ENCODE data around the gene STX10.
A peak's percentile ranks its signal among the peaks of the same experiment; 100 is the strongest.
"Not testable (repeated sequence)": the region's sequence is repeated elsewhere in the genome, so short reads cannot be mapped to it uniquely, and the experiment has no call there.

STX10 gene, protein sequence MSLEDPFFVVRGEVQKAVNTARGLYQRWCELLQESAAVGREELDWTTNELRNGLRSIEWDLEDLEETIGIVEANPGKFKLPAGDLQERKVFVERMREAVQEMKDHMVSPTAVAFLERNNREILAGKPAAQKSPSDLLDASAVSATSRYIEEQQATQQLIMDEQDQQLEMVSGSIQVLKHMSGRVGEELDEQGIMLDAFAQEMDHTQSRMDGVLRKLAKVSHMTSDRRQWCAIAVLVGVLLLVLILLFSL

DNA sequence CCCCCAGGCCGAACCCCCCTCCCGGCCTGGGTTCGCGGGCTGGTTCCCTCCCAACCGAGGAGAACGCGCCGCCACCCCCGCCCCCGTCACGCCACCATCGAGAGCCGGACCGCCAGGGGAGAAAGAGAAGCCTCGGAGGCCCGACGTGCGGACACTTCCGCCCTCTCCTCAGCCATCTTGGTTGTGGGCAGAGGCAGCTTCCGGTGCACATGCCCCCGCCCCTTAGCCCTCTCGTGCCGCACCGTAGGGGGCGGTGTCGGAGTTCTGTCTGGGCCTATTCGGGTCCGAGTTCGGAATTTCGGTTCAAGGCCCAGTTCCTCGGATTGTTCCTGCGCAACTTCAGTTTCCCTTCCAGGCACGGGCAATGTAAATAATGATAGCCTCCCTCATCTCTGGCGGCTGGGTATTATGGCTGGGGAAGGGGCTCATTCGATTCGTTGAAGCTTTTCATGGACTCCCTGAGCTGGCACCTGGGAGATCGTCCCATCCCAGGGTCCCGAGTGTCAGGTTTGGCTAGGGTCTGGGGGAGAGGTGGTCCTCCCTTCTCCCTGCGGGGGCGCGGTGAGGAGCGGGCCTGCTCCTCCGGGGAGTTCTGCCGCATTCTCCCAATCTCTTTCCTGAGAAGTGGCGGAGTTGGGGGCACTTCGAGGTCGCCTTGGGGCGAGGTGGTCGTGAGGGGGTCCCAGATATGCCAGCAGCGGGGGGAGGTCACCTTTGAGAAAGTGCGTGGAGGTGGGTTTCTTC lies at the start of gene STX10, which contains the start of gene IER2:
Gene STX10, minus strand, starts transcription at position 189 of the 744 bp plus-strand sequence. CDS start 202 bp downstream, outside the sequence.
Gene IER2, plus strand, starts transcription at position 225 of the 744 bp plus-strand sequence. CDS start 2,776 bp downstream, outside the sequence.
- peak; percentile 94 for DNase-seq
- ATAC-seq = peak; percentile 48

GRCh38 chr19:13198634-13199033 lies 48.5 kb upstream of the STX10 start:
- no peak for ATAC-seq
- no peak for DNase-seq

DNA sequence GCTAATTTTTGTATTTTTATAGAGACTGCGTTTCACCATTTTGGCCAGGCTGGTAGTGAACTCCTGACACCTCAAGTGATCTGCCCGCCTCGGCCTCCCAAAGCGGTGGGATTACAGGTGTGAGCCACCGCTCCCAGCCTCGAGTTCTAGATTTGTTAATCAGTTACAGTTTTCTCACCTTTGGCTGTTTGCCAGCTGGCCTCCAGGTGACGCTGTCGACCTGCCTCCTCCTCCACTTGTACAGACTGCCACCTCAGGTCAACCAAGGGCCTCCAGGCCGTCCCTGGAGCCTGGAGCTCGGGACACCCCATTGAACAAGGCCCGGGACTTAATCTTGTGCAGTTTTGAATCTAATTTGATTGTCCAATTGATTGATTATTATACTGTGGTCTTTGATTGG lies 45.5 kb upstream of the STX10 start:
- DNase-seq = peak; percentile 60
- ATAC-seq = peak; percentile 47

DNA sequence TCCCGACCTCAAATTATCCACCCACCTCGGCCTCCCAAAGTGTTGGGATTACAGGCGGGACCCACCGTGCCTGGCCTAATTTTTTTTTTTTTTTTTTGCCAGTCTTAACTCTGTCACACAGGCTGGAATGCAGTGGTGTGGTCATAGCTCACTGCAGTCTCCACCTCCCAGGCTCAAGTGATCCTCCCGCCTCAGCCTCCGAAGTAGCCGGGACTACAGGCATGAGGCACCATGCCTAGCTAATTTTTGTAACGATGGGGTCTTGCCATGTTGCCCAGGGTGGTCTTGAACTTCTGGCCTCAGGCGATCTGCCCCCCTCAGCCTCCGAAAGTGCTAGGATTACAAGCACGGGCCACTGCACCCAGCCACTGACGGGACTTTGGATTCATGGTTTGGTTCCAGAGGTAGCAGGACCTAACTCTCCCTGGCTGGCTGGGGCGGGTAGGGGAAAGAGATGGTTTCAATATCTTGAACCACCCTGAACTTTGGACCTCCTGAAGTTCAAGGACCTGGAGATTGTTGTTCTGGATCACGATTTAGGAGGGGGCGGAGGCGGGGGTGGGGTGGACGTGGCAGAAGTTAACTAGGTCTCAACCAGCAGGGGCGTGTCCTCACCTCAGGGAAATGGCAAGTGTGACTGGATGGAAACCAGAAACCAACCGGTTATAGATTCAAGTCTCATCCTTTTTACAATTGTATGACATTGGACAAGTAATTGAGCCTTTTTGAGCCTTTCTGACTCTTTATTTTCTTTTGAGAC lies 40.8 kb upstream of the STX10 start:
- DNase-seq (peak; percentile 65), ATAC-seq (peak; percentile 73)

- no peak for ATAC-seq
- no peak for DNase-seq
These were observed 39.4 kb upstream of the STX10 start for GRCh38 chr19:13189600-13189999.

DNA sequence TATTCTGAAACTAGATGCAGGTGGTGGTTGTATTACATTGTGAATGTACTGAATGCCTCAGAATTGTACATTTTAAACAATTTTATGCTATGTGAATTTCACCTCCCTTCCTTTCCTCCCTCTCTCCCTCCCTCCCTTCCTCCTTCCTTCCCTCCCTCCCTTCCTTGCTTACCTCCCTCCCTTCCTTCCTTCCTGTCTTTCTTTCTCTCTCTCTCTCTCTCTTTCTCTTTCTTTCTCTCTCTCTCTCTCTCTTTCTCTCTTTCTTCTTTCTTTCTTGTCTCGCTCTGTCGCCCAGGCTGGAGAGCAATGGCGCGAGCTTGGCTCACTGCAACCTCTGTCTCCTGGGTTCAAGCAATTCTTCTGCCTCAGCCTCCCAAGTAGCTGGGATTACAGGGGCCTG lies 37.2 kb upstream of the STX10 start:
- ATAC-seq = no peak
- no peak for DNase-seq

GRCh38 chr19:13186688-13187087 lies 36.5 kb upstream of the STX10 start:
- not testable (repeated sequence) for ATAC-seq, DNase-seq

DNA sequence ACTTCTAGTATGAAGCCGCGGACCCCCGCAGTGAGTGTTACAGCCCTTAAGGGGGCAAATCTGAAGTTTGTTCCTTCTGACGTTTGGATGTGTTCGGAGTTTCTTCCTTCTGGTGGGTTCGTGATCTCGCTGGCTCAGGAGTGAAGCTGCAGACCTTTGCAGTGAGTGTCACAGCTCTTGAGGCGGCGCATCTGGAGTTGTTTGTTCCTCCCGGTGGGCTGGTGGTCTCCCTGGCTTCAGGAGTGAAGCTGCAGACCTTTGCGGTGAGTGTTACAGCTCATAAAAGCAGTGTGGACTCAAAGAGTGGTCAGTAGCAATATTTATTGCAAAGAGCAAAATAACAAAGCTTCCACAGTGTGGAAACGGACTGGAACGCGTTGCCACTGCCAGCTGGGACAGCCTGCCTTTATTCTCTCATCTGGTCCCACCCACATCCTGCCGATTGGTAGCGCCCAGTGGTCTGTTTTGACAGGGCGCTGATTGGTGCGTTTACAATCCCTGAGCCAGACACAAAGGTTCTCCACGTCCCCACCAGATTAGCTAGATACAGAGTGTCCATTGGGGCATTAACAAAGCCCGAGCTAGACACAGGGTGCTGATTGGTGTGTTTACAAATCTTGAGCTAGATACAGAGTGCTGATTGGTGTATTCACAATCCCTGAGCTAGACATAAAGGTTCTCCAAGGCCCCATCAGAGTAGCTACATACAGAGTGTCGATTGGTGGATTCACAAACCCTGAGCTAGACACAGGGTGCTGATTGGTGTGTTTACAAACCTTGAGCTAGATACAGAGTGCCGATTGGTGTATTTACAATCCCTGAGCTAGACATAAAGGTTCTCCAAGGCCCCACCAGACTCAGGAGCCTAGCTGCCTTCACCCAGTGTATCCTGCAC lies 35.8 kb upstream of the STX10 start:
- ATAC-seq, DNase-seq: not testable (repeated sequence)

DNA sequence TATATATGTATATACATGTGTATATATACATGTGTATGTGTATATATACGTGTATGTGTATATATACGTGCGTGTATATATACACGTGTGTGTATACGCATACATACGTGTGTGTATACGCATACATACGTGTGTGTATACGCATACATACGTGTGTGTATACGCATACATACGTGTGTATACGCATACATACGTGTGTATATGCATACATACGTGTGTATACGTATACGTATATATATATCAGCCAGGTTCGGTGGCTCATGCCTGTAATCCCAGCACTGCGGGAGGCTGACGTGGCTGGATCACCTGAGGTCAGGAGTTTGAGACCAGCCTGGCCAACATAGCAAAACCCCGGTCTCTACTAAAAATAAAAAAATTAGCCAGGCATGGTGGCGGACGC lies 34.8 kb upstream of the STX10 start:
- not testable (repeated sequence) for ATAC-seq, DNase-seq

DNA sequence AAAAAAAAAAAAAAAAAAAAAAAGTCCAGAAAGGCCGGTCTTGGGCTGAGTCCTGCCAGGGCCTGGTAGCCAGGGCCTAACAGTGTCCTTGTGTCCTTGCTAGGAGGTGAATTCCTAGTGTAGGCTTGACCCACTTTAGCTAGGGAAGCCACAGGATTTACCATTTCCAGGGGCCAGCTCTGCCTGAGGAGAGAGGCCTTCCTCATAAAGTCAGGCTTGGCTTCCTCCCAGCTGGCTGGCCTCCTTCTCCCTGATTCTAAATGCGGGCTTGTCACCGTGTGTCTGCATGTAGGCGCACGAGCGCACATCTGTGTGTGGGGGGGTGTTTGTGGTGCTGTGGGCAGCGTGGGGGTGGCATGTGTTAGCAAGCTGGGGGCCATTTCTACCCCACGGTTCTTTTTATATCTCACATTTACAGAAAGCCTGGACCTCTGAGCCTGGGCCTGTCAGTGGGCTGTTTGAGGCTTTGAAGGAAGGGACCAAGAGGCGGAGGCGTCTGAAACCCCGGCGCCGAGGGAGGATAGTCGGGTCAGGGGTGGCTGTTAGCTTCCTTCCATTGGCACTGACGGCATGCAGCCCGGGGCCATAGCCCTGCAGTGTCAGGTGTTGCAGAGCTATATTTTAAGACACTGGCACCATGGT lies 31.7 kb upstream of the STX10 start:
- DNase-seq (peak; percentile 65), ATAC-seq (peak; percentile 85)

DNA sequence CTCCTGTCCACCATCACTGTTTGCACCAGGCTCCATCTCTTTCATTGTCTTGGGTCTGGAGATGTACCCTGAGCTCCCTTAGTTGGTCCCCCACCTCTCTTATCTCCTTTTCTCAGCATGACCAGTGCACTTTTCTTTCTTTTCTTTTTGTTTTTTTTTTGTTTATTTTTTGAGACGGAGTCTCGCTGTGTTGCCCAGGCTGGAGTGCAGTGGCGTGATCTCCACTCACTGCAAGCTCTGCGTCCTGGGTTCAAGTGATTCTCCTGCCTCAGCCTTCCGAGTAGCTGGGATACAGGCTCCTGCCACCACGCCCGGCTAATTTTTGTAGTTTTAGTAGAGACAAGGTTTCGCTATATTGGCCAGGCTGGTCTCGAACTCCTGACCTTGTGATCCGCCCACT lies 28.1 kb upstream of the STX10 start:
- ATAC-seq, DNase-seq: not testable (repeated sequence)

DNA sequence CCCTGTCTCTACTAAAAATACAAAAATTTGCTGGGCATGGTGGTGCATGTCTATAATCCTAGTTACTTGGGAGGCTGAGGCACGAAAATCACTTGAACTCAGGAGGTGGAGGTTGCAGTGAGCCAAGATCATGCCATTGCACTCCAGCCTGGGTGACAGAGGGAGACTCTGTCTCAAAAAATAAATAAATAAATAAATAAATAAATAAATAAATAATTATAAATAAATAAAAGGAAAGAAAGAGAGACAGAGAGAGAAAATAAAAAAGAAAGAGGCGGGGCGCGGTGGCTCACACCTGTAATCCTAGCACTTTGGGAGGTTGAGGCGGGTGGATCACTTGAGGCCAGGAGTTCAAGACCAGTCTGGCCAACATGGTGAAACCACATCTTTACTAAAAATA lies 27.4 kb upstream of the STX10 start:
- ATAC-seq = not testable (repeated sequence)

GRCh38 chr19:13176345-13176744 lies 26.2 kb upstream of the STX10 start:
- ATAC-seq (no peak), DNase-seq (no peak)

More for the DNA sequence above, 27.4 kb upstream of the STX10 start:
- DNase-seq = not testable (repeated sequence)

DNA sequence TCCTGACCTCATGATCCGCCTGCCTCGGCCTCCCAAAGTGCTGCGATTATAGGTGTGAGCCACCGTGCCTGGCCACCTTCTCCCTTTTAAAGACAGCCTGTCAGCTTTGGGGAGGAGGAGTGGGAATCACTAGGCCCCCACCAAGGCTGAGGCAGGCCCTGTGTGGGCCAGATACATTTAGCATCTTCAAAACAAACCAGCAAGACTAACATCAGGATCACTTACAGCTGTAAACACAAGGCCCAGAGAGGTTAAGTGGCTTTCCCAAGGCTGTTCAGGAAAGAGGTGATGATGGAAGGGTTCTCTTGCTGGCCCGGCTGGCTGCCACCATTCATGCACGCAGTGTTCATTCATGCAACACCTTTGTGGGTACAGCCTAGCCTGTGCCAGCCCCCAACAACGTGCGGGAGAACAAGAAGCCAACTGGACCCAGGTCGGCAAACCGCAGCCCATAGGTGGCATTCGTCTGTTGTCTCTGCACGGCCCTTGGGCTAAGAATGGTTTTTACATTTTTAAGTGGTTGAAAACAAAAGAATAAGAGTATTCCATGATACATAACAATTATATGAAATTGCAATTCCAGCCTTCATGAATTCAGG lies 23.1 kb upstream of the STX10 start:
- DNase-seq (no peak), ATAC-seq (no peak)

- ATAC-seq (peak; percentile 38), DNase-seq (peak; percentile 86)
These were observed 22.4 kb upstream of the STX10 start for GRCh38 chr19:13172346-13173138.

DNA sequence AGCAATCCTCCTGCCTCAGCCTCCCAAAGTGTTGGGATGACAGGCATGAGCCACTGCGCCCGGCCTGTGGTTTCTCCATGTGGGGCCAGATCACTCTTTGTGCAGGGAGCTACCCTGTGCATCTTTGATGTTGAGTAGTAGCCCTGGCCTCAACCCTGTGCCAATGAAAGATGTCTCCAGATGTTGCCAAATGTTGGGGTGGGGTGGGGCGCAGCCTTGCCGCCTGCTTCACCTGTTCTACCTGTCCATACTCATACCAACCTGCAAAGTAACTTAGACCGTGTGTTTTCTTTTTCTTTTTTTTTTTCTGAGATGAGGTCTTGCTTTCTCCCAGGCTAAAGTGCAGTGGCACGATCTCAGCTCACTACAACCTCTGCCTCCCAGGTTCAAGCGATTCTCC lies 21.0 kb upstream of the STX10 start:
- no peak for ATAC-seq
- no peak for DNase-seq

DNA sequence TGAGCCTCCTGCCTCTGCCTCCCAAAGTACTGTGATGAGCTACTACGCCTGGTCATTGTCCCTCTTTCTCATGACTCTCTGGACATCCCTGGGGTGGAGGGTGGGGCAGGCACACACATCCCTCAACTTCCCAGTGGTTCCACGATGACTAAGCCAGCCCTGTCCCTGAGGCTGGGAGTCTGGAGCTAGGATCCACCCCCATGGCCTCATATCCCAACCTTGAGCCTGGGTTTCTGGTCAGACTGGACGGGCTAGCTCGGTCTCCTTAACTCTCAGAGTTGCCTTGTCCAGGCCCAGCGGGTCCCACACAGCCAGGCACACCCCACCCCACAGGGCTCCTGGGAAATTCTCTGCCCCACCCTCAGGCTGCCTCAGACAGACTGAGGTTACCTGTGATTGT lies 19.6 kb upstream of the STX10 start:
- no peak for DNase-seq
- ATAC-seq = no peak

GRCh38 chr19:13166151-13166550 lies 16.0 kb upstream of the STX10 start:
- not testable (repeated sequence) for DNase-seq, ATAC-seq

GRCh38 chr19:13165162-13165997 lies 15.2 kb upstream of the STX10 start:
- ATAC-seq (no peak), DNase-seq (no peak)

Measured in stimulated activated naive CD8-positive, alpha-beta T cell treated with anti-CD3 and anti-CD28 coated beads, Interleukin-15, Interleukin-2, amounts not matched to agents 100 U/mL and 50 U/mL, for 24 hours (primary cell).